GM21360 (cell line): ENCODE results near the gene KDM3B.

Experiments
- ATAC-seq: cut with Tn5 transposase; IDR thresholded peaks from one replicate; pipeline ENCODE4 v1.9.1; 2021; ENCODE audit warnings: mild to moderate bottlenecking, moderate library complexity; ENCODE audit not compliant: unreplicated experiment

The KDM3B gene

GRCh38 chr5:138449501-138450239 lies 97.2 kb downstream of the KDM3B start:
- no peak for ATAC-seq

- no peak for ATAC-seq
Measured at GRCh38 chr5:138450971-138451370, 98.5 kb downstream of the KDM3B start.

- ATAC-seq = no peak
Measured at GRCh38 chr5:138452720-138453119, 100.2 kb downstream of the KDM3B start.

DNA sequence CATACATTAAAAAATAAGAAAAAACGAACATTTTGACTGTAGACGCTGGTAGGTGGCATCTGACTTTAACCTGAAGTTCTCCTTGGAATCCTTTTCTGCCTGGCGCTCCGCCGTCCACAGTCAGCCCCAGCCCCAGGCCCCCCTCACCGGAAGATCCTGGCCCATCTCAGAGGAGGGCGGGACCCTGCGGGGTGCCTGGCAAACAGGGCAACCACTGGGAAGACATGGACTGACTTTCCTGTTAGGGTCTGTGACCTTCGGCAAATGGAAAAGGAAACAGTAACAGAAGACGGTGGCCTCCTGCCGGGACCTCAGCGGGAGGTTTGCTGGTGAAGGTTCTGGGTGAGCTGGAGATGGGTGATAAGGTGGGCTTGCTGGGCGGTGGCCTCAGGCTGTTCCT lies 101.1 kb downstream of the KDM3B start:
- no peak for ATAC-seq

GRCh38 chr5:138454121-138454520 lies 101.6 kb downstream of the KDM3B start:
- ATAC-seq = no peak

GRCh38 chr5:138455232-138455930 lies 102.9 kb downstream of the KDM3B start:
- no peak for ATAC-seq

GRCh38 chr5:138457531-138458275 lies 105.2 kb downstream of the KDM3B start:
- ATAC-seq = no peak

- ATAC-seq = no peak
Measured at GRCh38 chr5:138458384-138458783, 105.9 kb downstream of the KDM3B start.

DNA sequence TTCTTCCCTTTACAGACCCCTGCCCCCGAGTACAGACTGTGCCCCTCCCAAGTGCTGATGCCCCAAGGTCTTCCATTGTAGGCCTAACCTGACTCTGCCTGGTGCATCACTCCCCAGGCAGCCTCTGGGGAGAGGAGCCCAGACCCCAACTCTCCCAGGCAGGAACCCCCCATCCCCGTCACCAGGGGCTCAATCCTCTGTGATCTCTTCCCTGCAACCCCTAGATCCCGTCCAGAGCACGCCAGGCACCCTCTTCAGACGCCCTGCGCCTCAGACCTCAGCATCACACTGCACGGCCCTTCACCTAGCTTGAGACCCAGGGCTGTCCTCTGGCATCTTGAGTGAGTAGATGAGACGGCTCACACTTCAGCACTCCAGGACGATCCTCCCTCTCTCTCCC lies 106.4 kb downstream of the KDM3B start:
- ATAC-seq = no peak

- ATAC-seq = no peak
Measured at GRCh38 chr5:138459311-138459933, 106.9 kb downstream of the KDM3B start.

- no peak for ATAC-seq
Measured at GRCh38 chr5:138460032-138460693, 107.7 kb downstream of the KDM3B start.

DNA sequence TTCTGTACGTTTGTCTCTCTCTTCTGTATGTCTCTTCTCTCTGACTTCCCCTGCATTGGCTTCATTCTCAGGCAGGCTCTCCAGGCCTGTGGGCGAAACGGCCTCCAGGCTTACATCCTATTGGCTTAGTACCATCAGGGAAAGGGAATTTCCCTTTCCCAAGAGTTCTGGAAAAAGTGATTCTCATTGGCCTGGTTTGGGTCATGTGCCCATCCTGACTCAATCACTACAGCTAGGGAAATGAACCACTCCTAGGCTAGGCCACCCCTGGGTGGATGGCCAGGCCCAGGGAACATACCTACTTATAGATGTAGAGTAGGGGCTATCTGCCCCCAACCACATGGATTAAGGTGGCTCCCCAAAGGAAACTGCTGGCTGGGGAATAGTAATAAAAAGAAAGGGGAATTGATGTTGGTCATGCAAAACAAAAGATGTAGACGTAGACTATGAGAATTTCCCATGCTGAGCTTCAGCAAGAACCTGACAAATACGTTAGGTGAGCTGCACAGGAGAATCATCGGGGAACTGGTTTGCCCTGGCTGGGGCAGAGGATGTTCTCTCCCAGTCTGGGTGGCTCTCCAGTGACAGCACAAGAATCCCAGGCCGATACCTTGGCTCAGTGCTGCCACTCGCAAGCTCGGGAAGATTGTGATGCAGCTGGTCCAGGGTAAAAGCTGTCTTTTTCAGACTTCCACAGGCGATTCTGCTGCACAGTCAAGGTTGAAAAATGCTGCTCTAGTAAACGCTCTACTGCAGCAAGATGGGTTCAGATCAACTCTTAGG lies 109.0 kb downstream of the KDM3B start:
- ATAC-seq = no peak

DNA sequence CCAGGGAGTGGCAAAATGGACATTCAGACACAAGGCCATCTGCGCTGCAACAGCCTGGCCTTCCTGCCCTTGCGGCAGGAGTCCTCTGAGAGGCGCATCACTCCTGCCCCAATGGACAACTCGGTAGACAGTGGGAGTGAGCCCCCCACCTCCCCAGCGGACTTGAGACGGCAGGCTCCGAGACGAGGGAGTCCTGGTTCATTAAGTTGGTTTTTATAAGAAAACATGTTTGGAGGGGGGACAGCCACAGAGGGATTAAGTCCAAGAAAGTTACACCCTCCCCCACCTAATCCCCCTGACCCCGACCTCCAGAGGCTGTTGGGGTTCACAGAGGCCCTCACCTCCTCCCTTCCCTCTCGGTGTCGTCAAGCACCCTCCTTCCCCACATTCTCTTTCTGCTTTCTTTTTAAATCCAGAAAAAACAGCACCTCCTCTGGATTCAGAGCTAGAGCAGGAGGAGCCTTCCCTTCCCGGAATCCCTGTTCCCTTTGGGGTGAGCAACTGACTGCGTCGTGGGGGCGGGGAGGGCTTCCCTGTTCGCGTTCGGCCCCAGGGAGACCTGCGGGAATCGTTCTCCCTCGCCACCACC lies 111.0 kb downstream of the KDM3B start:
- ATAC-seq = no peak

DNA sequence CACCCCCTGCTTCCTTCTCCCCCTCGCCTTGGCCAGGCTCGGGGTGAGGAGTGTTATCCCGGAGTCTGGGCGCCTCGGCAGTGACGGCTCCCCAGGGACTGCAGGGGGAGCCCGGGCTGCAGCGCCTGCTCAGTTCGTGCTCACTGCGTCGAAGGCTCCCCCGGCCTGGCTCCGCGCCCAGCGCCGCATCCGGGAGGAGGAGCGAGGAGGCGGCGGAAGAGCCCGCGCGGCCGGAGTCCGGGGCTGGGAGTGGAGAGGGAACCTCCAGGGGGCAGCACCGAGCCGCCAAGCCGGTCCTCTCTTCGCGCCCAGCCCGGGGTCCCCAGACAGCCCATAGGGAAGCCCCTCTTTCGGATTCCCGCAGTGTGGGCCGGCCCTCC lies 111.5 kb downstream of the KDM3B start:
- peak; percentile 48 for ATAC-seq

- peak; percentile 60 for ATAC-seq
Measured at GRCh38 chr5:138464388-138465260, 112.1 kb downstream of the KDM3B start.

- ATAC-seq = peak; percentile 51
Measured at GRCh38 chr5:138465261-138466124, 113.0 kb downstream of the KDM3B start, which contains the start of gene EGR1. Gene EGR1, plus strand, starts transcription at chr5:138465479. Its CDS starts 283 bp downstream, at chr5:138465762.

DNA sequence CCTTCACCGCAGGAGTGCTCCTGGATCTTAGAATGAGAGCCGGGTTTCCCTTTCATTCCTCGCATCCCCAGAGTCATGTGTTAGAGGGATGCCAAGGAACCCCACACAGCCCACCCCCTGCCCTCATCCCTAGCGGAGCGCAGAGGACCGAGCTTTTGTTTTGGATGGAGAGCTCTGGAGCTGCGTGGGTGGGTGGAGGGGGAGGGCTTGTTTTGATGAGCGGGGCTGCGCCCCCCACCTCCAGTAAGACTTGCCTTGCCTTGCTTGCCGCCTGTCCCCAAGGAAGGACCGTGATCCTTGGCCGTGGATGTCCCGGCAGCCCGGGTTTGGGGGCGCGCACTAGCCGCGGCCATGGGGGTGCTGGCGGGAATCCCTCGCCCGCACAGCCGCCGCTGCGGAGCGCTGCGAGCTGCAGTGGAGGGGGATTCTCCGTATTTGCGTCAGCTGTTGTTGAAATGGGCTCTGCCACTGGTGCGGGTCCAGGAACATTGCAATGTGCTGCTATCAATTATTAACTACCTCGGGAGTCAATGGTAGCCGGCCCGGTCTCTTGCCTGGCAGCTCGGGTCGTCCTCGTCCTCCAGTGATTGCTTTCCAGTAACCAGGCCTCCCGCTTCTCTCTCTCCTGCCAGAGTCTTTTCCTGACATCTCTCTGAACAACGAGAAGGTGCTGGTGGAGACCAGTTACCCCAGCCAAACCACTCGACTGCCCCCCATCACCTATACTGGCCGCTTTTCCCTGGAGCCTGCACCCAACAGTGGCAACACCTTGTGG lies 113.8 kb downstream of the KDM3B start:
- no peak for ATAC-seq
